Neural progenitor cell (in vitro differentiated cells): ENCODE results near the gene KANK2.

Experiments
- CTCF ChIP-seq: fragments of 200-600 bp; sonication (generic); IDR thresholded peaks from 2 replicates; pipeline ENCODE4 v1.5.1; 2017; ENCODE audit warnings: antibody characterized with exemption, mild to moderate bottlenecking
- EZH2 ChIP-seq: fragments of 200-600 bp; sonication (generic); IDR thresholded peaks from 2 replicates; pipeline ENCODE4 v1.6.1; 2017; ENCODE audit warnings: antibody characterized with exemption, mild to moderate bottlenecking, moderate library complexity

- TF ChIP-seq CTCF (peak; percentile 73), EZH2 (no peak)
Measured at GRCh38 chr19:11203194-11204075, 6.1 kb upstream of the KANK2 start.
